ENCODE data around the gene STEAP3.

STEAP3 gene

GRCh38 chr2:119304847-119305246 is 81.2 kb downstream of the STEAP3 start:
- DNase-seq, result no peak

GRCh38 chr2:119305497-119306195 is 82.0 kb downstream of the STEAP3 start:
- no peak for DNase-seq

- no peak for DNase-seq
Measured at GRCh38 chr2:119306196-119306590, 82.6 kb downstream of the STEAP3 start.

GRCh38 chr2:119307419-119308140 is 83.9 kb downstream of the STEAP3 start:
- DNase-seq, result no peak

GRCh38 chr2:119308793-119309330 is 85.2 kb downstream of the STEAP3 start:
- DNase-seq, result no peak

GRCh38 chr2:119311371-119311770 is 87.7 kb downstream of the STEAP3 start:
- DNase-seq, result no peak

GRCh38 chr2:119311831-119312230 is 88.2 kb downstream of the STEAP3 start:
- no peak for DNase-seq
